Immature natural killer cell (primary cell): ENCODE results near the gene RPH3AL. TPM values are rescaled to one million over a fixed set of nuclear protein-coding genes. Genes with fewer than 3 reads are reported as not detected.
A peak's percentile ranks its signal among the peaks of the same experiment; 100 is the strongest.

Experiments
- DNase-seq, 3 donors: peaks; one replicate each; pipeline ENCODE4 v3.0.0; 2022; ENCODE audit warnings: mixed read lengths in 1 of 3
- H3K27ac Mint-ChIP-seq, 6 donors: one replicate each; pipeline ENCODE4 v1.8.0; 2020; ENCODE audit warnings: mixed read lengths in 6 of 6, mild to moderate bottlenecking in 5 of 6, inconsistent platforms in 4 of 6, moderate library complexity in 3 of 6
- H3K27me3 Mint-ChIP-seq, 3 donors: one replicate each; pipeline ENCODE4 v1.8.0; 2020 to 2021; ENCODE audit warnings: low read depth in 3 of 3, mild to moderate bottlenecking in 3 of 3, mixed read lengths in 3 of 3, moderate library complexity in 3 of 3, inconsistent platforms in 1 of 3
- H3K36me3 Mint-ChIP-seq, 3 donors: one replicate each; pipeline ENCODE4 v1.8.0; 2020; ENCODE audit warnings: mixed read lengths in 3 of 3, inconsistent platforms in 2 of 3, mild to moderate bottlenecking in 2 of 3
- H3K4me1 Mint-ChIP-seq, 2 donors: one replicate each; pipeline ENCODE4 v1.8.0; 2020; ENCODE audit warnings: inconsistent platforms in 2 of 2, mild to moderate bottlenecking in 2 of 2, mixed read lengths in 2 of 2, moderate library complexity in 1 of 2
- H3K4me3 Mint-ChIP-seq, 5 donors: one replicate each; pipeline ENCODE4 v1.8.0; 2020; ENCODE audit warnings: mild to moderate bottlenecking in 5 of 5, mixed read lengths in 5 of 5, inconsistent platforms in 3 of 5, moderate library complexity in 3 of 5
- H3K9me3 Mint-ChIP-seq, 6 donors: one replicate each; pipeline ENCODE4 v1.8.0; 2020; ENCODE audit warnings: mild to moderate bottlenecking in 6 of 6, mixed read lengths in 6 of 6, inconsistent platforms in 4 of 6, moderate library complexity in 3 of 6
- polyA plus RNA-seq, 3 donors: library from polyadenylated mRNA; unstranded; fragments of 300-500 nt; fragmentation: Illumina TruSeq; gene quantifications; one replicate each; pipeline ENCODE4 v1.2.3, GENCODE V29; 2021

RPH3AL gene
- polyA plus RNA-seq = 10 to 100 TPM in 1 of 3 donors, 1 to 10 TPM in 2; 4.2 to 10.3 (median 4.5) TPM

GRCh38 chr17:352421-353212 lies at the start of gene RPH3AL:
Gene RPH3AL (minus strand): TSS chr17:352807. CDS start chr17:327543, 25,264 bp downstream.
- DNase-seq = no peak
- H3K36me3 Mint-ChIP-seq = peaks cover 0 to 10% (median 0%) of the 10 kb centered on the region in 3 donors
- H3K9me3 Mint-ChIP-seq = peaks cover 0 to 2% (median 0%) of the 10 kb centered on the region in 6 donors
- H3K27me3 Mint-ChIP-seq = peaks cover 0 to 4% (median 1%) of the 10 kb centered on the region in 3 donors
- peak within 1 kb of the TSS in 1 of 6 donors; percentile 54 for H3K27ac Mint-ChIP-seq
- H3K4me1 Mint-ChIP-seq = peaks cover 5% of the 10 kb centered on the region in 2 donors
- H3K4me3 Mint-ChIP-seq = no peak within 1 kb of the TSS

GRCh38 chr17:400257-400656 lies 47.6 kb upstream of the RPH3AL start:
- H3K4me3 Mint-ChIP-seq = no peak overlapping the region
- no peak overlapping the region for H3K27ac Mint-ChIP-seq
- H3K9me3 Mint-ChIP-seq = no peaks in the 10 kb centered on the region
- peaks cover 3 to 9% (median 3%) of the 10 kb centered on the region in 3 donors for H3K36me3 Mint-ChIP-seq
- DNase-seq = no peak
- peaks cover 2 to 3% (median 3%) of the 10 kb centered on the region in 3 donors for H3K27me3 Mint-ChIP-seq
- peaks cover 0 to 2% of the 10 kb centered on the region in 2 donors for H3K4me1 Mint-ChIP-seq

GRCh38 chr17:396788-397187 lies 44.2 kb upstream of the RPH3AL start:
- Mint-ChIP-seq H3K4me3 (no peak overlapping the region), H3K36me3 (no peaks in the 10 kb centered on the region), H3K27me3 (peaks cover 0 to 4% (median 3%) of the 10 kb centered on the region in 3 donors), H3K4me1 (no peaks in the 10 kb centered on the region), H3K9me3 (no peaks in the 10 kb centered on the region), H3K27ac (no peak overlapping the region)
- DNase-seq = no peak

GRCh38 chr17:395974-396373 lies 43.4 kb upstream of the RPH3AL start:
- no peaks in the 10 kb centered on the region for H3K4me1 Mint-ChIP-seq
- H3K4me3 Mint-ChIP-seq = no peak overlapping the region
- no peak for DNase-seq
- peaks cover 0 to 4% (median 3%) of the 10 kb centered on the region in 3 donors for H3K27me3 Mint-ChIP-seq
- H3K36me3 Mint-ChIP-seq = no peaks in the 10 kb centered on the region
- H3K27ac Mint-ChIP-seq = no peak overlapping the region
- no peaks in the 10 kb centered on the region for H3K9me3 Mint-ChIP-seq

GRCh38 chr17:395179-395578 lies 42.6 kb upstream of the RPH3AL start:
- no peaks in the 10 kb centered on the region for H3K9me3 Mint-ChIP-seq
- no peak overlapping the region for H3K27ac Mint-ChIP-seq
- H3K27me3 Mint-ChIP-seq = peaks cover 0 to 4% (median 2%) of the 10 kb centered on the region in 3 donors
- H3K36me3 Mint-ChIP-seq = no peaks in the 10 kb centered on the region
- no peaks in the 10 kb centered on the region for H3K4me1 Mint-ChIP-seq
- DNase-seq = no peak
- no peak overlapping the region for H3K4me3 Mint-ChIP-seq

- Mint-ChIP-seq H3K36me3 (no peaks in the 10 kb centered on the region), H3K9me3 (no peaks in the 10 kb centered on the region), H3K27me3 (peaks cover 0 to 4% (median 4%) of the 10 kb centered on the region in 3 donors), H3K4me3 (no peak overlapping the region), H3K4me1 (no peaks in the 10 kb centered on the region), H3K27ac (no peak overlapping the region)
- no peak for DNase-seq
These were observed 42.1 kb upstream of the RPH3AL start for GRCh38 chr17:394718-395095.

- Mint-ChIP-seq H3K9me3 (no peaks in the 10 kb centered on the region), H3K4me1 (no peaks in the 10 kb centered on the region), H3K36me3 (no peaks in the 10 kb centered on the region), H3K27ac (peak overlapping the region in 1 of 6 donors; percentile 20), H3K27me3 (peaks cover 0 to 4% (median 2%) of the 10 kb centered on the region in 3 donors), H3K4me3 (no peak overlapping the region)
- no peak for DNase-seq
These were observed 41.5 kb upstream of the RPH3AL start for GRCh38 chr17:393806-394717.

GRCh38 chr17:391850-392249 lies 39.2 kb upstream of the RPH3AL start:
- Mint-ChIP-seq H3K9me3 (no peaks in the 10 kb centered on the region), H3K27ac (no peak overlapping the region), H3K4me1 (peaks cover 1 to 2% of the 10 kb centered on the region in 2 donors), H3K36me3 (no peaks in the 10 kb centered on the region), H3K27me3 (peaks cover 1 to 6% (median 4%) of the 10 kb centered on the region in 3 donors), H3K4me3 (no peak overlapping the region)
- no peak for DNase-seq

- DNase-seq = no peak
- Mint-ChIP-seq H3K27me3 (peaks cover 4 to 9% (median 6%) of the 10 kb centered on the region in 3 donors), H3K4me3 (no peak overlapping the region), H3K36me3 (no peaks in the 10 kb centered on the region), H3K9me3 (no peaks in the 10 kb centered on the region), H3K4me1 (peaks cover 7 to 9% of the 10 kb centered on the region in 2 donors), H3K27ac (no peak overlapping the region)
These were observed 37.4 kb upstream of the RPH3AL start for GRCh38 chr17:390025-390424.

GRCh38 chr17:388087-388486 lies 35.5 kb upstream of the RPH3AL start:
- Mint-ChIP-seq H3K4me3 (peak overlapping the region in 4 of 5 donors; percentile 22 to 71 (median 48)), H3K9me3 (no peaks in the 10 kb centered on the region), H3K36me3 (no peaks in the 10 kb centered on the region), H3K27ac (no peak overlapping the region), H3K4me1 (peaks cover 9 to 16% of the 10 kb centered on the region in 2 donors), H3K27me3 (peaks cover 5 to 12% (median 9%) of the 10 kb centered on the region in 3 donors)
- DNase-seq = no peak

GRCh38 chr17:386141-386876 lies 33.7 kb upstream of the RPH3AL start:
- peaks cover 0 to 3% (median 3%) of the 10 kb centered on the region in 3 donors for H3K36me3 Mint-ChIP-seq
- H3K4me3 Mint-ChIP-seq = peak overlapping the region; percentile 86 to 91 (median 88)
- peak overlapping the region in 4 of 6 donors; percentile 23 to 77 (median 46) for H3K27ac Mint-ChIP-seq
- H3K4me1 Mint-ChIP-seq = peaks cover 15 to 20% of the 10 kb centered on the region in 2 donors
- peak; percentile 58 to 63 (median 62) for DNase-seq
- peaks cover 11 to 17% (median 12%) of the 10 kb centered on the region in 3 donors for H3K27me3 Mint-ChIP-seq
- no peaks in the 10 kb centered on the region for H3K9me3 Mint-ChIP-seq

GRCh38 chr17:385836-386140 lies 33.2 kb upstream of the RPH3AL start:
- Mint-ChIP-seq H3K4me3 (no peak overlapping the region), H3K36me3 (peaks cover 0 to 3% (median 3%) of the 10 kb centered on the region in 3 donors), H3K27ac (no peak overlapping the region), H3K27me3 (peaks cover 11 to 17% (median 13%) of the 10 kb centered on the region in 3 donors), H3K4me1 (peaks cover 16 to 20% of the 10 kb centered on the region in 2 donors), H3K9me3 (no peaks in the 10 kb centered on the region)
- DNase-seq = no peak

GRCh38 chr17:385178-385835 lies 32.7 kb upstream of the RPH3AL start:
- Mint-ChIP-seq H3K9me3 (no peaks in the 10 kb centered on the region), H3K27me3 (peaks cover 11 to 17% (median 13%) of the 10 kb centered on the region in 3 donors), H3K4me1 (peaks cover 16 to 20% of the 10 kb centered on the region in 2 donors), H3K36me3 (peaks cover 0 to 3% (median 3%) of the 10 kb centered on the region in 3 donors), H3K27ac (no peak overlapping the region), H3K4me3 (peak overlapping the region; percentile 56 to 73 (median 66))
- peak in 1 of 3 donors; percentile 23 for DNase-seq
